Activated CD4-positive, alpha-beta T cell treated with anti-CD3 and anti-CD28 coated beads, Interleukin-10, Interleukin-2, amounts not matched to agents 100 ng/mL and 50 ng/mL, durations not matched to agents 16 hours and 8 hours (primary cell): ENCODE data around the gene UPK3BL2.
"Not testable (repeated sequence)": the region's sequence is repeated elsewhere in the genome, so short reads cannot be mapped to it uniquely, and the experiment has no call there.

ENCODE experiments used
- DNase-seq: peaks from one replicate; pipeline ENCODE4 v3.0.0-alpha.2; 2020

The UPK3BL2 gene

DNA sequence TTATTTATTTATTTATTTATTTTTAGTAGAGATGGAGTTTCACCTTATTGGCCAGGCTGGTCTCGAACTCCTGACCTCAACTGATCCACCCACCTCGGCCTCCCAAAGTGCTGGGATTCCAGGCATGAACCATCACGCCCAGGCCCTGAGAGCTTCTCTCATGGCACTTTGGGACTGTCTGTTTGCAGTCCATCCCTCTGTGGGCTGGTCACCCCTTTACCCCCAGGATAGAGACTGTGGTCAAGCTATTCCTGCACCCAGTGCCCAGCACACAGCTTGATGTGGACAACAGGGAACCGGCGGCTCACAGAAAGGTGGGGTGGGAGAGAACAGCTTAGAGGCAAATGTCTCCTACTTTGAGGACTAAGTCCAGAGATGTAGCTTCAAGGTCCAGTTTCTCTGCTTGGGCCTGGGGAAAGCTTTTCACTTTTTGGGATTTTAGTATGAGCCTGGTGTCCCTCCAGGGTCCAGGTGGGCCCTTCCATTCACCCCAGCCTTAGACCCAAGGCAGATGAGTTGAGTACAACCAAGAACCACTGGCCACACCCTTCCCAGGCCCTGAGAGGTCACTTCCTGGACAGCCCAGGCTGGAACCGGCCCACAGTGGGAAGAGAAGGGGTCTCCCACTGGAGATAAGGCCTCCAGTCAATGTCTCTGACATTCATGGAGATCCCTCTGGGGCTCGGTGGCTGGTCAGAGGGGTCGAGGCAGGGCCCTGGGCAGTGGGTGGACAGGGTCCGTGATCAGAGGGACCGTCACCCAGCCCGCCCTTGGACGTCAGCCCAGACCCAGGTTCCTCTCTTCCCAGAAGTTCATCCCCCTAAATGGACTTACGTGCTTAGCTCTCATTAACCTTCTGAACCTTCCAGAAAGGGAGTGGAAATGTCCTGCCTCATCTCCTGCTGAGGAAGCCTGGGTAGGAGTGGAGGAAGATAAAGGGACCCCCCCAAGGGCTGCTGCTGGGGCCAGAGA is 15.4 kb downstream of the UPK3BL2 start:
- DNase-seq: not testable (repeated sequence)

DNA sequence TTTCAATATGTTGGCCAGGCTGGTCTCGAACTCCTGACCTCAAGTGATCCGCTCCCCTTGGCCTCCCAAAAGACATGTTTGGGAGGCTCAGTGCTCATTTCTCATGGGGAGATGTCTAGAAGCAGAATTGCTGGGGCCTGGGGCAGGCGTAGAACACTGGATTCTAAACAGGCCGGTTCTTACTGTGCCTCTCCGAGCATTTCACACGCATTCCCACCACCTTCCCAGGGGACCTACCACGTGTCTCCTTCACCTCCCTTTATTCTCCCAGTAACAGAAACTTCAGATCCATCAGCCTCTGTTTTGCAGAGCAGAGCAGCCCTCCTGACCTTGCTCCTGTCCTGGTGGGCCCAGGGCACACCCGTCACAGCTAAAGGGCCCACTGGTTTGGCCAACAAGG is 16.3 kb downstream of the UPK3BL2 start:
- not testable (repeated sequence) for DNase-seq

DNA sequence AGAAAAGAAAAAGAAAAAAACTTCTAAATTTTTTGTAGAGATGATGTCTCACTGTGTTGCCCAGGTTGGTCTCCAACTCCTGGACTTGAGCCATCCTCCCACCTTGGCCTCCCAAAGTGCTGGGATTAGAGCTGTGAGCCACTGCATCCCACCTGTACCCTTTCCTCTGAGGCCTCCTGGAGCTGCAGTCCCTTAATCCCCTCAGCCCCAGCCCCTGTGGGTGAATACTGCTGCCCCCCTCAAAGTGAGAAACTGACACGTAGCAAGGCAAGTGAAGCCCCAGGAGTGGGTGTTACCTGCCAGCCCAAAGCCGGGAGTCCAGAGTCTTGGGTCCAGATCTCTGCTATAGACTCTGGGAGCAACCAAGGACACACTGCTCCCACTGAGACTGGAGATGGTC is 18.7 kb downstream of the UPK3BL2 start:
- not testable (repeated sequence) for DNase-seq

DNA sequence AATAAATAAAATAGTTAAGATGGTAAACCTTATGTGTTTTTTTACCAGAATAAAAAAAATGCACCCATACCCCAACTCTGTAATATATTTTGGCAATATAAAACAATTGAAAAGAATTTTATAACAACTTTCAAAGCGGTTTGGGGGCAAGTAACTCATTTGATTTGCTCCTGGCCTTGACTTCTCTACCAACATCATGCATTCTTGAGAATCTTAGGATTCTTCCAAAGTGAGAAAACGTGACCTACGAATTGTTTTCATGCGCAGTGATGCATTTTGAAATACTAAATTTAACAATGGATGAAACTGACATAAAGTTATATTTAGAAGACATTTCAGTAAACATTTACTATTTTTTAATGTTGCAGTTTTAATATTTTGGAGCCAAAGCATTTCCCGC is 22.7 kb downstream of the UPK3BL2 start:
- not testable (repeated sequence) for DNase-seq

DNA sequence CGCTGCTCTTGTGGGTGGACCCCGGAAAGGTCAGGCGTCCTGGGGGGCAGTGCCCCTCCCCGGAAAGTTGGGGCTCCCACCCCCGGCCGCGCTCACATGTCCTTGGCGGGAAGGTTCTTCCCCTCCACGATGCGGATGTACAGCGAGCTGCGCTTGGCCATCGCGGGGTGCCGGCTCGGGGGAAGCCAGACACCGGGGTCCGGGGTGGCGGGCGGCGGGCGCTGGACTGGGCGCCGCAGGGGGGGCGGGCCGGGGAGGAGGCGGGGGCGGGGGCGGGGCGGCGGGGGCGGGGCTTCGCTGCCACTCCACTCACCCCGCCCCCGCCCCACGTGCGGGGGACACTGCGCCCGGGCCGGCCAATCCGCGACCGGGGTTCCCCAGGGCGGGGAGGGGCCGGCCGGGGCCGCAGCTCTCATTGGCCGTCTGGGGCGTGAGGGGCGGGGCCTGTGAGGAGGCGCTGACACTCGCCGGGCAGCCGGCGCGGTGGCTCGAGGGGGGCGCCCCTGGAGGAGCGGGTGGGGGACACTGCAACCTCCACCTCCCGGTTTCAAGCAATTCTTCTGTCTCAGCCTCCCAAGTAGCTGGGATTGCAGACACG is 25.8 kb downstream of the UPK3BL2 start, which contains the start of gene RASA4B:
TSS of gene RASA4B (minus strand) at position 228 of the 598 bp plus-strand sequence. CDS start at position 161, 67 bp downstream.
- not testable (repeated sequence) for DNase-seq

DNA sequence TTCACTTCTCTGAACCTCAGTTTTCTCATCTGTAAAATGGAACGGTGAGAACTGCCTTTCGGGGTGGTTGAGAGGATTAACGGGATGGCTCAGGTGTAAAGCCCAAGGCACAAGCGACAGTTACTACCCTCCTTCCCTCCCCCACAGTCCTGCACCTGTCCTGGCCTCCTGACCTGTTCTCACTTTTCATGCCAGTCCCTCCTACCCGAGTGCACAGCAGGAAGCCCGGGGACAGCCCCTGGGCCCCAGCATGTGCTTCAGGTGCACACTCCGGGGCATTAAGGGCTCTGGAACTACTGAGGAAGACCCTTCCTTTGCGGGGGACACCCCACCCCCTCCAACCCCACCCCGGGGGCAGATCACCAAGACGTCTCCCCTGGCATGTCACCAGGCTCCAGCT is 26.5 kb downstream of the UPK3BL2 start:
- not testable (repeated sequence) for DNase-seq

DNA sequence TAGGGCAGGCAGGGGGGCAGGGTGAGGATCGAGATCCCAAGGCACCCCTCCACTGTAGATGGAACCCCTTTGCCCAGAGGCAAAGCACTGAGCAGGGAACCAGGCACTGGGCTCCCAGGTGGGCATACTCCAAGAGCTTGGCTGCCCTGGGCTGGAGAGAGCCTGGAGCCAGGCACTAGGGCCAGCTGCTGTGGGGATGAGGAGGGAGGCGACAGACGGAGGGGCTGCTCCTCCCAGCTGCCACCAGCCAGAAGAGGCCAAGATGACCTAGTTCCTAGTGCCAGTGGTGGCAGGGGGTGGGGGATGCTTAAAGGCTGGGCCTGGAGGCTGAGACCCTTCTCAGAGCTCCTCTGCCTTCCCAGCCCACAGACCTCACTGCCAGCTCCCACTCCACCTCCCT is 27.6 kb downstream of the UPK3BL2 start:
- DNase-seq: not testable (repeated sequence)

DNA sequence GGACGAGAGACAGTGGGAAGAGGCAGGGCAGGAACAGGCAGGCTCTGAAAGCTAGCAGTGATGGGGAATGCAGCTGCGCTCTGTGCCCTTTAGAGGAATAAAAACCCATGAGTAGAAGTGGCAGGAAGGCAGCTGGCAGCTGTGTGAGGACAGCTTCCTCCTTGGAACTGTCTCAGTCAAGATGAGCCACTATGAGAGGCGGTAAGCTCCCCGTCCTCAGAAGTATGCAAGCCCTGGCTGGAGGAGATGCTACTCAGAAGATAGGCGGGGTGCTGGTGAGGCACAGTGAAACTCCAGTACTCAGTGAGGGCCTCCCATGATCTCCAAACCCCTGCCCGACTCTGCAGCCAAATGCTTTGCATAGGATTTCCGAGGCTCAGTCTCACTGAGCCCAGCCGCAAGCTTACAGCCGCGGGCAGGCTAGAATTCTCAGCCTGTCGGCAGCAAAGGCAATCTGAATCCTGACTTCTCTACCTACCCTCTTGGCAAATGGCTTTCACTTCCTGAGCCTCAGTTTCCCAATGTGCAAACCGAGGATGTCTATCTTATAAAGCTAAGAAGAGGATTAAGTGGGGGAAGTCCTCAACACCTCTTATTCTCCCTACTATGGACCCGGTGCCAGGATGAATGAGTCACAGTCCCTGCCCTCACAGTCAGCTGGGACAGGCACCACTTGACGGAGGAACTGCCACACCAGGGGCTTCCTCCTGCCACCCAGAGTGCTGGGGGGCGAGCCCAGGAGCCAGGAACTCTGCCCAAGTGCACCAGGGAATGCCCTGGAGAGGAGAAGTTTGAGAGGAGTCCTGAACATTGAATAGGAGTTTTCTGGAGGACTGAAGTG is 28.4 kb downstream of the UPK3BL2 start:
- not testable (repeated sequence) for DNase-seq

DNA sequence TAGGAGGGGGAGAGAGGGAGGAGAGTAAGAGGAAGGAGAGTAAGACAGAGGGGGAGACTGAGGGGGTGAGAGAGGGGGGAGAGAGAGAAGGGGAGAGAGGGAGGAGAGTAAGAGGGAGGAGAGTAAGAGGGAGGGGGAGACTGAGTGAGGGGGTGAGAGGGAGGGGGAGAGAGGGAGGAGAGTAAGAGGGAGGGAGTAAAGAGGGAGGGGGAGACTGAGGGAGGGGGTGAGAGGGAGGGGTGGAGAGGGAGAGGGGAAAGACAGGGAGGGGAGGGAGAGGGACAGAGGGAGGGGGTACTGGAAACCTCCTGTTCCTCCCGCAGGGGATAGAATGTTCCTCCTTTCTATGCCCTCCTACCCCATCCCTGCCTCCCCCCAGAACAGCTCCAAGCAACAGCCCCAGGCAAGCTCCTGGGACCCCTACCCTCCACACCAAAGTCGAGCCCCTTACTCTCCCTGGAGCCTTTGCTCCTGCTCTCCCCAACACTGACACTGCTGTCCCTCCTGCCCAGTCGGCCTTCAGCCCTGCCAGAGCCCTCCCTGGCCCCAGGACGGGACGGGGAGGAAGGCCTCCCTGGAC is 30.8 kb downstream of the UPK3BL2 start:
- DNase-seq: not testable (repeated sequence)

DNA sequence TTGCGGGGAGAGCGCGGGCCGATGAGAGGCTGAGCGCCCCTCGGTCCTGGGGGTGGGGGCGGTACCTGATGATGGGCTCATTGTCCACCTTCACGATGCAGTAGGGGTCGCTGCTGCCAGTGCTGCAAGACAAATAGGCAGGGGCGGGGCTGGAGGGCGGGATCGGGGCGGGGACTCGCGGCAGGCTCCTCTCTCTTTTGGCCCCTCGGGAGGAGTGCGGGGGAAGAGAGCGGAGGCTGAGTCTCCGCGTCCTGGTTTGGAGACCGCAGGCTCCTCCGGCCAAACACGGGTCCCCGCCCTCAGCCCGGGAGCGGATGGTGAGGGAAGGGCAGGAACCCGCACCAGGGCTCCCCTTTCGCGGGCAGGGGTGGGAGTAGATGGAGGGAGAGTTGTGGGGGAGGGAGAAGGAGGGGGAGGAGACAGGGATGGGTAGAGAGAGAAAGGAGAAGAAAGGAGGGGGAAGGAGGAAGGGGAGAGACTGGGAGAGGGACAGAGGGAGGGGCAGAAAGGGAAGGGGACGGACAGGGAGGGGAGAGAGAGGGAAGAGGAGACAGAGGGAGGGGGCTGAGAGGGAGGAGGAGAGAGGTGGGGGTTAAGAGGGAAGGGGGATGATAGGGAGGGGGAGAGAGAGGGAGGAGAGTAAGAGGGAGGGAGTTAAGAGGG is 31.5 kb downstream of the UPK3BL2 start:
- not testable (repeated sequence) for DNase-seq

DNA sequence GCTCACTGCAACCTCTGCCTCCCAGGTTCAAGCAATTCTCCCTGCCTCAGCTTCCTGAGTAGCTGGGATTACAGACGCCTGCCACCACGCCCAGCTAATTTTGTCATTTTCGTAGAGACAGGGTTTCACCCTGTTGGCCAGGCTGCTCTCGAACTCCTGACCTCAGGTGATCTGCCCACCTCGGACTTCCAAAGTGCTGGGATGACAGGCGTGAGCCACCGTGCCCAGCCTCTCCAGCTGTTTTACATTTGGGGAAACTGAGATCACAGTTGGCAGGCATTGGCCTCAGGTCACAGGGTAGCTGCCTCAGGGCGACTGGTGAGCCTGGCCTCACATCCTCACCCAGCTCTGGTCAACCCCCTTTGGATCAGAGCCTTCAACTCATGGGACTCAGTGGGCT is 32.9 kb downstream of the UPK3BL2 start:
- DNase-seq: not testable (repeated sequence)

DNA sequence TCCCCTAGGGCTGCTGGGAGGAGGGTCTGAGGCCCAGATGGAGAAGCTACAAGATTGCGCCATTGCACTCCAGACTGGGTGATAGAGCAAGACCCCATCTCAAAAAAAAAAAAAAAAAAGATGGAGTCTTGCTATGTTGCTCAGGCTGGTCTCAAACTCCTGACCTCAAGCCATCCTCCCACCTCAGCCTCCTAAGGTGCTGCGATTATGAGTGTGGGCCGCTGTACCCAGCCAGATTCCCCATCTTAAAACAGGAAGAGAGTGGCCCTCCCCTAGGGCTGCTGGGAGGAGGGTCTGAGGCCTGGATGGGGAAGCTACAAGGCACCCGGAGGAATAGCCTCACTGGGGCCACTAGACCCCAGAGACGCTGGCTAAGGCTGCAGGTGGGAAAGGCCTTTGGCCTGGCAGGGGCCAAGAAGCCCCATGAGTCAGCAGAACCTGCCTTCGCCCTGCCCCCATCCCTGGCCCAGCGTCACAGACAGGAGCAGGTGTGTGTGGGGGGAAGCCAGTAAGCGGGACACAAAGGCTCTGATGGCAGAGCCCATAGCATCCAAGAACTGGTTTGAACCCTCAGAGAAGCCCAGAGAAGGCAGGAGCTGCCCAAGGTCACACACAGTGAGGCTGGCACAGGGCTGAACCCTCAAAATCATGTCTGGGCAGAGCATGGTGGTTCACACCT is 35.9 kb downstream of the UPK3BL2 start:
- not testable (repeated sequence) for DNase-seq

DNA sequence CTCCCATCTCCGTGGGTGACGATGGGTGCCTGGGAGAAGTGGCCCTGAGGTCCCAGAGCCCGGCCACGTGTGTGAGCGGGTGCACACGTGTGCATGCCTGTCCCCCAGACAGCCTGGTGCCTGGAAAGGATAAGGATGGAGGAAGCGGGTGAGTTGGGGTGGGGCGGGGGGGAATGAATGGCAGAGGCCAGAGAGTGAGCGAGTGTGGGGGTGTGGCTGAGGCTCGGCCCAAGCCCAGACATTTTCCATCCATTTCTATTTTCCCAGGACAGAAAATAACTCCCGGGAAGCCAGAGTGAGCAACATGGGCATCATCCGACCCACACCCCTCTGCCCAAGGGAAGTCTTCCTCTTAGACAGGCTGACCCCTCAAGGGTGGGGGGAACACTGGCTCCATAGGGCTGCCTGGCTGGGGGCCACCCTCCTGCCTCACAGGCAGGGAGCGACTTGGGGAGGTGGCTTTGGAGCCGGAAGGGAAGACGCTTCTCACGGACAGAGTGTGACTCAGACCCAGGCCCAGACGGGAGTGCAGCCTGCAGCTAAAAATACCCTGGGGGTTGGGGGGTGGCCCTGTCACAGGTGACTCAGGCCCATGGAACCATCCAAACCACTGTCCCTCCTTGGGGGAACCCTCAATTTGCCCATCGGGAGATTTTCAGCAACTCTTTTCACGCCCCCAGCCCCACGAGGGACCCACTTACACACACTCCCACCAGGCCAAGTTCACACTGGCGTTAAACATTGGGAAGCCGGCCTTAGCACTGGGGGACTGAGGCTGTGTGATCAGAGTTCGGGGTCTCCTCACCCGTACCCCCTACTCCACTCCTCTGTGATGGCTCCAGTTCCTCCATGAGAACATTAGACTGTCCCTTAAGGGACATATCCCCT is 38.0 kb downstream of the UPK3BL2 start:
- not testable (repeated sequence) for DNase-seq

DNA sequence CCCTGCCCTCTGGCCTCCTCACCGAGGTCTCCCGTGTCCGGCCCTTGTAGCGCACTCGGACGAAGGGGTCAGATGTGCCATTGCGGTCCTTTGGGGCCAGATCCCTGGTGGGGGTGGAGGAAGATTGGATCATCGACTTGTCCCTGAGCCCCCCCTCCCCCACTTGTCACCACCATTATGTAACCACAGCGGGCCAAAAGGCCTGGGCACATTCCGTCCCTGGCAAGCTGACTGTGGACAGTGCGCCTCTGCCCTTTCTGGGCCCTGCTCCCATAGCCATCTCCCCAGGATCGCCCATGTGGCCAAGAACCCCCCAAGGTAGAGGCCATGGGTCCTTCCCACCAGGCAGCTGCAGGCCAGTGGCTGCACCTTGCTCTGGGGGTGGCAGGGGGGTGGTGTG is 40.4 kb downstream of the UPK3BL2 start:
- DNase-seq: not testable (repeated sequence)

DNA sequence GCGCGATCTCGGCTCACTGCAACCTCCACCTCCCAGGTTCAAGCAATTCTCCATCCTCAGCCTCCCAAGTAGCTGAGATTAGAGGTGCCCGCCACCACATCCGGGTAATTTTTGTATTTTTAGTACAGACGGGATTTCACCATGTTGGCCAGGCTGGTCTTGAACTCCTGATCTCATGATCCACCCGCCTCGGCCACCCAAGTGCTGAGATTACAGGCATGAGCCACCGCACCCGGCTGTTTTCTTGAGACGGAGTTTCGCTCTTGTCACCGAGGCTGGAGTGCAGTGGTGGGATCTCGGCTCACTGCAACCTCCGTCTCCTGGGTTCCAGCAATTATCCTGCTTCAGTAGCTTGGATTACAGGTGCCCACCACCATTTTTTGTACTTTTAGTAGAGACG is 45.2 kb downstream of the UPK3BL2 start:
- not testable (repeated sequence) for DNase-seq

DNA sequence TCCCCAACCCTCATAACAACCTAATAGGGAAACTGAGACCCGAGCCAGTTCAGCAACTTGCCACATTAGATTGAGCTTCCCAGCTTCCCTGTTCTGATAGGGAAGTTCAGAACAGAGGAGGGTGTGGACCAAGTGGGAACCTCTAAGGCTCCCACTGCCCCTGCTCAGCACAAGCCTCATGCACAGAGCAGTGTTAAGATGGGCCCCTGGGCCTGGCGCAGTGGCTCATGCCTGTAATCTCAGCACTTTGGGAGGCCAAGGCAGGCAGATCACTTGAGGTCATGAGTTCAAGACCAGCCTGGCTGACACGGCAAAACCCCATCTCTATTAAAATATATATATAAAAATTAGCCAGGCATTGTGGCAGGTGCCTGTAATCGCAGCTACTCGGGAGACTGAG is 46.2 kb downstream of the UPK3BL2 start:
- not testable (repeated sequence) for DNase-seq

DNA sequence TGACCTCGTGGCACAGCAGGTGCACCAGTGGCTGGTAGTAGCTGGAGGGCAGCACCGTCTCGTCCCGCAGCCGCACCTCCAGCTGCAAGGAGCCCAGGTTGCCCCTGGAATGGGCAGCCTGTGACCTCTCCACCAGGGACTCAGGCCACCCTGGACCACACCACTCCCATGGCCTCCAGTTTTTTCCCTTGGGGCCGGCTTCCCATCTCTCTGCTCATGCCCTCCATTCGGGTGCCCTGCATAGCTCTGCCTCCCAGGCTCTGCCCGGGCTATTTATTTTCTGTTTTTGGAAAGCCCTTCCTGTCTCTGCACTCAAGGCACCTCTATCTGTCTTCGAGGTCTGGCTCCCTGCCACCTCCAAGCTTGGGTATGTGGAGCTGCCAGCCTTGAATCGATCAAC is 46.6 kb downstream of the UPK3BL2 start:
- not testable (repeated sequence) for DNase-seq

DNA sequence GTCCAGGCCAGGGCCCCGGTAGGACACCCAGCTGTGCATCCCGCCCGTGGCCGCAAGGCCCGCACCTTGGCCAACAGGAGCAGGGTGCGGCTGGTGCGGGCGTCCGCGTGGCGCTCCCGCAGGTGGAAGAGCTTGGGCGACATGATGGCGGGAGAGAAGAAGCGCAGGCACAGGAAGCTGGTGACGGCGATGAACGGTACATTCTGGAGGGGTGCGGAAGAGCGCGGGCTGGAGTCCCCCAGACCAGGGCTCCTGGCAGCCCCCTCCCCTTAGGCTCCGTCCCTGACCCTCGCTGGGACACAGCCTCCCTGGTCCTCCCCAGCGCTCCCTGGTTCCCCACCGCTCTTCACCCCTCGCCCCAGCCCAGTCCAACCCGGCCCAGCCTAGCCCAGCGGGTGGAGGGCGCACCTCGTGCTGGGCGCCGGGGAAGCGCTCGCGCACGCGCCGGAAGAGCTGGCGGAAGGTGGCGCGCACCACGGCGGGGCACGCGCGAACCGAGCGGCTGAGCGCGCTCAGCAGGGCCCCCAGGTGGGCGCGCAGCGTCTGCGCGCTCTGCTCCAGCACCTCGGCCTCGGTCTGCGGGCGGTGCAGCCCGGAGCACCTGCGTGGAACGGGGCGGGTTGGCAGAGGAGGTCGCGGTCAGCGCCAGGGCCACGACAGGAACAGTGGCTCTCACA is 48.9 kb downstream of the UPK3BL2 start:
- not testable (repeated sequence) for DNase-seq

DNA sequence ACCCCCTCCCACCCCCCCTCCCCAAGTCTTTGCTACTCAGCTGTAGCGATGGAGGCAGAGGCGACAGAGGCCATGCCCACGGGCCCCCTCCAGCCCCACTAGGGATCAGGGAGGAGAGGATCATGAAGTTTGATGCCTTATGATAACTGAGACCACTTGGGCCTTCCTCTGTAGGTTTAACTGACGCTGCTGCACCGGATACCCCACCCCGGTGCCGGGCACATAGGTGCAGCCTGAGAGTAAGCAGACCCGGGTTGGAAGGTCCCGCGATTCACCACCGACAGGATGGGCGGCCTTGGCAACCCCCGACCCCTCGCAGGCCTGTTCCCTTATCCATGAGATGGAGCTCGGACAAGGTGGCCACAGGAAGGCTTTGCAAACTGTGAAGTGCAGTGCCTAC is 49.5 kb downstream of the UPK3BL2 start:
- not testable (repeated sequence) for DNase-seq
